GM21423 (cell line): ENCODE measurements around the gene KCTD1.

Source experiments
- ATAC-seq: cut with Tn5 transposase; IDR thresholded peaks from one replicate; pipeline ENCODE4 v1.9.1; 2021; ENCODE audit warnings: mild to moderate bottlenecking, moderate library complexity; ENCODE audit not compliant: unreplicated experiment

The KCTD1 gene

DNA sequence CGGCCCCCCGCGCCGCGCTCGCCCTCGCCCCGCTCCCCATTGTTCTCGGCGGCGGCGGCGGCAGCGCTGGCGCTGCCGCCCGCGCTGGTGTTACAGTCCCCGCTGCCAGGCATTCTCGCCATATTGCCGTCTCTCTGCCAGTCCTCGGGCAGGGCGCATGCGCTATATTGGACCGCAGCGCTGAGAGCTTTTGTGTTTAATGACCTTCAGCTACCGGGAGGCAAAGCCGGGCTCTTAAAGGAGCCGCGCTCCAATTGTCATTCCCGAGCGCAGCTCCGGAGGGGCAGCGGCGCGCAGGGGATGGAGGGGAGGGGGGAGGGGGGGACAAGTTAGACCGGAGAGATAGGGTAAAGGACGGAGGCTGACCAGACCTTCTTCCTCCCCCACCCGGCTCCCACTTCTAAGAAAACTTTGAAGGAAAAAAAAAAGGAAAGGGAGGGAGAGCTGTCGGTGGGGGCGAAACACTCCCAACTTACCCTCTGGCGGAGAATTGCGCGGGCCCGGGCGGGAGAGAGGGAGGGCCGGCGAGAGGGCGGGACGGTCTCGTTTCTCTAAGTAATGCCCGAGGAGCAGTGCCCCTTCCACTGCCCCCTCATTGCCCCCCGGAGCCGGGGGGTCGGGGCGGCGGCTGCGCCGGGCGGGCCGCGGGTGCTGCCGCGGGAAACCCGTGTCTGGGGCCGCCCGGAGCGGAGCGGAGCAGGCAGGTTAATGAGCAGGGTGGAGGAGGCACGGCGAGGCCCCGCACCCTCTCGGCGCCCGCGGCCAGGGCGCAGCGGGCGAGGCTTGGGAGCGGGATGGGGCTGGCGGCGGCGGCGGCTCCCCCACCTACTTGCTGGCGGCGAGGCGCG is at the start of gene KCTD1:
TSS of gene KCTD1 (minus strand) at position 139 of the 848 bp plus-strand sequence. CDS start at position 122, 17 bp downstream.
- peak; percentile 50 for ATAC-seq

DNA sequence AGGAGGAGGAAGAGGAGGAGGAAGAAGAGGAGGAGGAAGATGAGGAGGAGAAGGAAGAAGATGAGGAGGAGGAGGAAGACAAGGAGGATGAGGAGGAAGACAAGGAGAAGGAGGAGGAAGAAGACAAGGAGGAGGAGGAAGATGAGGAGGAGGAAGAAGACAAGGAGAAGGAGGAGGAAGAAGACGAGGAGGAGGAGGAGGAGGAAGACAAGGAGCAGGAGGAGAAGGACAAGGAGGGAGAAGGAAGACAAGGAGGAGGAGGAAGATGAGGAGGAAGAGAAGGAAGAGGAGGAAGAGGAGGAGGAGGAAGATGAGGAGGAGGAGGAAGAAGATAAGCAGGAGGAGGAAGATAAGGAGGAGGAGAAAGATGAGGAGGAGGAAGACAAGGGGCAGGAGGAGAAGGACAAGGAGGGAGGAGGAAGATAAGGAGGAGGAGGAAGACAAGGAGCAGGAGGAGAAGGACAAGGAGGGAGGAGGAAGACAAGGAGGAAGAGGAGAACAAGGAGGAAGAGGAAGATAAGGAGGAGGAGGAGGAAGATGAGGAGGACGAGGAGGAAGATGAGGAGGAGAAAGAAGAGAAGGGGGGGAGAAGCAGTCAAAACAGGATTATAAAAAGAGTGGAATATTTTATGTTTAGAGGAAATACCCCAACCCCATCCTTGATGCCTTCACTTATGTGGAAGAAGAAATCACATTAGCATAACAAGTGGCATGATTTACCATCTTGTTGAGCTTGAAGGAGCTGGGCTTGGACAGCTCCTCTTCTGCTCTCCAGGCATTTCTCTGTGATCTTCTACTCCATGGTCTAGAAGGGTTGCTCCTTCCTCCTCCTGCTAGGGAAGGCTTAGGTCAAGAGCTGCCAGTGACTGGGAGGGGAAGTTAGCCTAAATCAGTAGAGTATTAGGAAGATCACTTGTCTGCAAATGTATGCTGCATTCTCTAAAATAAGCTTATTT is 45.3 kb upstream of the KCTD1 start:
- ATAC-seq: no peak

DNA sequence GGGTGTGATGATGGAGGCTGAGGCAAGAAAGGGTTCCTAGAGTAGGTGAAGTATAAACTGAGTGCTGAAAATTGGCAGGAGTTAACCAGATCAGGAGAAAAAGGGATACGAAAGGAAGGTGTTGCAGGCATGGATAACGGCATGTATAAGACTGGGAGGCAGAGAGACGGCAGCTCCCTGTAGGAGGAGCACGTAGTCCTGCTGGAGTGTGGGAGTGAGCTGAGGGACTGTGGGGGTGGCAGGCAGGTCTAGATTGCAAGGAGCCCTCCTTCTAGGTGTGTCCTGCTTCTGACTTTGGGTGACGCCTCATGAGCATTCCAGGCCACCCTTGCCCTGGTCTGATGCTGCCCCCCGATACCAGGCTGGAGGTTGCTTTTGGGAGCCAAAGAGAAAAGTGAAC is 36.4 kb upstream of the KCTD1 start:
- no peak for ATAC-seq

DNA sequence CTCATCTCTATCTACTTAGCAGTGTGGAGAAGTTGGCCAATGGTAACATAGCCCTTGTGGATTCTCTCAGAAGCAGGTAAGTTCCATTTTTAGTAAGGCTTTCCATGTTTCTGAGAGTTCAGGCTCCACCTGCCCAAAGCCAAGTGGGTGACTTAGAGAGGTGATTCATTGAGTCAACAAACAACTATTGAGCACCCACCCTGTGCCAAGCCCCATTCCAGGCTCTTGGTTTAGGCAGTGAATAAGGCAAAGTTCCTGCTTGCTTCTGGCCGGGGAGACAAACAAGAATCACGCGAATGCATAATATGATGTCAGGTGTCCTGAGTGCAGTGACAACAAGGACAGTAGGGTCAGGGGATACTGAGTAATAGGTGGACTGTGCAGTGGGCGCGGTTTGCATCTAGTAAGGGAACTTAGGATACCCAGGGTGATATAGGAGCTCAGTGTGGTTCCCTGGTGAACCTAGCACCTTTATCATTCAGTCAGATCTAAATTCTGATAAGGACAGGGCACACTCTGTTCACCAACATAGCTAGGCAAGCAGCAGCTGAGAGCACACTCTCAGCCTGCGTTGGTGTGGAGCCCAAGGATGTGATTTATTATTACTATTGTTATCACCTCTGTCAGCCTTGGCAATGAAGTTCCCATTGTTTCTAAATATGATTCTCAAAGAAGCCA is 31.7 kb upstream of the KCTD1 start:
- ATAC-seq: no peak

DNA sequence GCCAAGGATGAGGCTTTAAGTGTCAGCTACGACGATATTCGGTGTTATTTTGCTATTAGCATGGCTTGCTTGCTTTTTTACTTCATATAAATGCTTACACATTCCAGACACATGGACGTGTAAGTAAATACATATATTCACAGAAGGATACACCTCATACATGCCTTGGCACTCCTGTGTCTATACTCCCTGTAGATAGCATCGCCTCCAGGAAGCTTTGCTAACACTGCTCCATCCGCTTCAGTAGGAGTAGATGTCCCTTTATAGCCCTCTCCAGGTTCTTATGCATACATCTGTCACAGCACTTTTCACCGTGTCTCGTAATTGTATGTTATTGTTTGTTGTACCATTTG is 27.5 kb upstream of the KCTD1 start:
- no peak for ATAC-seq

DNA sequence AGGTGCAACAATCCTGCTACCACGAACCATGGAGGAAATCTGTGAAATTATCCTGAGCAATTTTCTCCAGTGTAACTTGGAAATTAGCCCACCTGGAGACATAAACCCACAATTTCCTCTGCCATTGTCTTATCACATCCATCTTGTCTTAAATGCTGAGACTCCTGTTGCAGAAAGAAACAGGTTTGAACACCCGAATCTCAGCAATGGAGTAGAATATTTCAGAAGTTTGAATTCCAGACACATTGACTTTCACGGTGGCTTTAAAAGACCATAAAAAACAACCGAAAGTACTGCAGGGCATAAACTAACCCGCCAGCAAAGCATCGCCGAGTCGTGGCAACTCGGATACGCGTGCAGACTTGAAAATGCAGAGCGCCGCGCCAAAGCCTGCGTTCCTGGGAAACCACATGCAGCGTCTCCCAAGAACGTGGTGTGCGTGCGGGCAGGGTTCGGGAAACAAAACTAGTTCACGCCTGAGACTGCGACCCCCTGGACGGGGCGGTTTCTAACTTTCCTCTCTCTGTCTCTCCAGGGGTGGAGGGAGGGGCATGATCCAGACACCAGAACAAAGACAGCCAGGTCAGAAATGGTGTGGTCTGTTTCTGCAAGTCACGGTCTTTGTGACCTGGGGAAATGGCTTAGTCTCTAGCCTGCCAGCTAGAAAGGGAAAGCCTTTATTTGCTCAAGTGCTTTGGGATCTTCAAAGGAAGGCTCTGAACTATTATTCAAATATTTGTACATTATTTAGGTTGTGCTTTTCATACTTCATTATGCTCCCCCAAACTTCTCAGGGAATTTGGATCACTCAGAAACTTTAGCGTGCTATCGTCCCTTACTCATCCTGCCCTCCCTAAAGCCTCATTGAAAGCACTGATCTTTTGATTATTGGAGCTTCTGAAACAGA is 26.9 kb upstream of the KCTD1 start:
- no peak for ATAC-seq

DNA sequence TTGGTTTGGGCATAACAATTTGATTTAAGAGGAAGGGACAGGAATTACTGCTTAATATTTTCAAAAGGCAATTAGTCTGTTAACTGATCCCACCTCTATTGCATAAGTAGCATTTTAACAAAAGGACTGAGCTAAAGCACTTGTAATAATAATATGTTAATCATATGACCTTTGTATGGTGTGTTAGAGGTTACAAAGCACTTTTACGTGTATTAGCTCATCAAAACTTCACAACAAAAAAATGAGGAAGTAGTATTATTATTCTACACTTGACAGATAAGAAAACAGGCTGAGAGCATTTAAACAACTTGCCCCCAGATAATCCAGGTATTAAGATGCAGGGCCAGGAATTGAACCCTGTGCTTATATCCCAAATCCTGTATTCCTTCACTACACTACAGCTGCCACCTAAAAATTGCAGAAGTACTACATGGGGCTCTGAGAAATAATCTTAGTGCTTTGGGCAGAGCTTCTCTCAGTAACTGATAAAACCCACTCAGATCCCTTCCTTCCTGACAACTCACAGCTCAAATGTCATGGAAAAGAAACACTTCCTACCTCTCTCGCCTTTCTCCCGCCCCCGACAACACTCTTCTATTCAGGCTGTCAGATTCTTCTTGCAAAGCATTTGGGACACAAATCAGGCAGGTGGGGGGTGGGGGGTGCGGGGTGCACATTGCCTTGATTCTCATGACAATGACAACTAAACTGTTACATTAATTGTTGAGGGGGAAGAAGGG is 20.7 kb upstream of the KCTD1 start:
- no peak for ATAC-seq

DNA sequence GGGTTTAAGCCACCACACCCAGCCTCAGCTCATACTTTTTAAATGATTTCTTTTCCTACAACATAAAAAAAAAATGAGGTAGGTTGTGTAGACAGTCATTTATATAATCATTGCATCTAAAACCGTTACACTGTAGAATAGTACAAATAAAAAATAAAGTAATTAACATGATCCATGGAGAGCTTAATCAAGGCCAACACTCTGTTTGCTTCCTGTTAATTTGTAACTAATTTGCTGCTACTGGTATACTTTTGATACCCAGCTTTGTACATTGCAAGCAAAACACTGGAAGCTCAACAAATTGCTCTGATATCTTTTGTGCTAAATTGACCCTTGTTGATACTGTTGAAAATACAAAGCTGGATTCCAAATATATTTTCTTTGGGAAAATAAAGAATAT is 20.2 kb upstream of the KCTD1 start:
- ATAC-seq: no peak

DNA sequence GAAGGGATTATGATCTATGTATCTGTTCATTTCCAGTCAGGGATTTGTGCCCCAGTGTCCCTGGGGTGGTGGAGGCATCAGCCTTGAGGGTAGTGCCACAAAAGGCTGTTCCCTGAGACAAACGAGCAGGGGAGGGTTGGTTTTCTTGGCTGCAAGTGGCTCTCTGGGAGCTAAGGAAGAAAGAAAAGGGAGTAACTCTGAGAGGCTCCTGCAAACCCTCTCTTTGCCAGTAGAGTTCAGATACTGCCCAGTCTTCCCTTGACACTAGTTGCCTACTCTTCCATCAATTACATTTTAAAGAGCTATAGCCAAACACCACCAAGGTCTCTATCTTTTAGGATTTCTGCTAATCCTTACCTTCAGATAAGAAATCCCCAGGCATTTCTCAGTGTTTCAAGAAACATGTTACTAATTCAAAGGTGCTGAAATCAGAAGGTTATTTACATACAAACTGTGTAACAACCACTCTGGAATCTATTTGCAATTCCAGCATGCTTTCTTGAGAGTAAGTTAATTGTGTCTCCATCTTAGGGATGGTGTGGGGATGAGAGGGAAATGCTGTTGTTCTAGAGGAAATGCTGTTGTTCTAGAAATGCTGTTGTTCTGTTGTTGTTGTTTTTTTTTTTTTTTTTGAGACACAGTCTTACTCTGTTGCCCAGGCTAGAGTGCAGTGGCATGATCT is 18.7 kb upstream of the KCTD1 start:
- no peak for ATAC-seq

DNA sequence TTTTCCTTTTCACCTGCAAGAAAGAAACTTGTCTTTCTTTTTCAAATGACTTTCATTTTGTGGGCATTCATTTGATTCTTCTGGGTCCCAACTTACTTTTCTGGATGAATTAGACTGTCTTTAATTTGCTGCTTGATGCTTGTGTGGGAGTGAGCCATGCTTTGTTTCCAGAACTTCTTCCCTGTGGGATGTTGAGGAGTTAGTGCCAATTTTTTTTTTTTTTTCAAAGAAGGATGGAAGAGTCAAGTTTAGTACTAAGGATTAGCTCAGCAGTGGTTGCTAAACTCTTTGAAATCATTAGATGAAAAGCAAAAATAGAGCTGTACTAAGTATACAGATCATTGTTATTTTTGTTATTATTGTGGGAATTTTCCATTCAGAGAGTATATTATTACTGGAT is 17.2 kb upstream of the KCTD1 start:
- no peak for ATAC-seq

DNA sequence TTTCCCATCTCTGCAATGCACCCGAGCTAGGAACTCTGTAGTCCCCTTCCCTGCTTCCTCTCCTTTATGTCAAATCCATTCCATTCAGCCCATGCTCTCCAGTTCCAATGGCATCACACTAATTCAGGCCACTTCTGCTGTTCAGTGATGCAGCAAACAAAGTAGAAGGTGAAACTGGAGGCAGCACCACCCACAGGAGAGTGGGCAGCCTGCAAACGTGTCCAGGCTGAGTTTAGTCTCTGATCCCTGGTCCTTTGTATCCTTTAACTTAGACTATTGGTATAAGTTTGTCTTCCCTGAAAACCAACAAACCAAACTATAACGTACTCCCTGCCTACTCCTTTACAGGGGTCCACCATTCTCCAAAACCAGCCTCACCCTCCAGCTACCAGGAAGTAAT is 14.7 kb upstream of the KCTD1 start:
- ATAC-seq: no peak

DNA sequence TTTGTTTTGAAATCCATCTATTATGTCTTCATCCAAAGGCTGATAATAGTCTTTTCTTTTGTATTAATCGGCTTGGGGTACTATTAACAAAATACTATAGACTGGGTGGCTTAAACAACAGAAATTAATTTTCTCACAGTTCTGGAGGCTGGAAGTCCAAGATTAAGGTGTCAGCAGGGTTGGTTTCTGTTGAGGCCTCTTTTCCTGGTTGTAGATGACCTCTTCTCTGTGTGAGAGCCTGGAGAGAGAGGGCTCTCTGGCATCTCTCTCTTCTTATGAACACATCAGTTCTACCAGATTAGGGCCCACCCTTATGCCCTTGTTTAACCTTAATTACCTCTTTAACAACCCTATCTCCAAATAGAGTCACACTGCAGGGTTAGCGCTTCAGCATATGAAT is 14.2 kb upstream of the KCTD1 start:
- no peak for ATAC-seq

DNA sequence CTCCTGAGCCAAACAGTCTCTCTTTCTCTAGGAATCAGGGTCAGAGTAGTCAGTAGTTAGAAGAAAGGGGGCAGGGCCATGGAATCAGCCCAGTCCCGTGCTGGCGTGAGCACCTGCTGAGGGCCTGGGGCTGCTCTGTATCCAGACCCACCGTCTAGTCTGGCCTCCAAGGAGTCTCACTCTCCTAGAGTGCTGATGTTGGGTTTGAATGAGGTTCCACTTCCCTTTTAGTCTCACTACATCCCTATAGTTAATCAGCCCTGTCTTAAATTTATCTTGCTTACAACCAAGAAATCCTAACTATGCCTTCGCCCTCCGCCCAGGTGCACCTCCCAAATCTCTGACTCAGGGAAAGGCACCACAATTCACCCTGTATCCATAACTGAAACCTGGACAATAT is 13.4 kb upstream of the KCTD1 start:
- no peak for ATAC-seq

DNA sequence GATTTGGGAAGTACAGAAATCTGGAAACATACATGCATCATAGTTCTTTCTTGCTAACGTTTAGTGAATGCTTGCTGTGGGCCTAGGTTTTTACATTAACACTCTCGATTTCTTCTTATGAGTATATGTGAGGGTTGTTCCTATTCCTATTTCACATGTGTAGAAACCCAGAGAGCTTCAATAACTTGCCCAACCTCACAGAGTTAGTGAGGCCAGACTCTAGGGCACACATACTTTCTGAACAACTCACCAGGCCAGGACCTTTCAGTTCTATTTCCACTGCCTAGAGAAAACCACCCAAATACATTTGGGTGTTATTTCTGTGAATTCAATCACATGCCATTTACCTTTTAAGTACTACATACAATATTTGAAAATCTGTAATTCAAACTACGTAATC is 8.2 kb upstream of the KCTD1 start:
- ATAC-seq: no peak

DNA sequence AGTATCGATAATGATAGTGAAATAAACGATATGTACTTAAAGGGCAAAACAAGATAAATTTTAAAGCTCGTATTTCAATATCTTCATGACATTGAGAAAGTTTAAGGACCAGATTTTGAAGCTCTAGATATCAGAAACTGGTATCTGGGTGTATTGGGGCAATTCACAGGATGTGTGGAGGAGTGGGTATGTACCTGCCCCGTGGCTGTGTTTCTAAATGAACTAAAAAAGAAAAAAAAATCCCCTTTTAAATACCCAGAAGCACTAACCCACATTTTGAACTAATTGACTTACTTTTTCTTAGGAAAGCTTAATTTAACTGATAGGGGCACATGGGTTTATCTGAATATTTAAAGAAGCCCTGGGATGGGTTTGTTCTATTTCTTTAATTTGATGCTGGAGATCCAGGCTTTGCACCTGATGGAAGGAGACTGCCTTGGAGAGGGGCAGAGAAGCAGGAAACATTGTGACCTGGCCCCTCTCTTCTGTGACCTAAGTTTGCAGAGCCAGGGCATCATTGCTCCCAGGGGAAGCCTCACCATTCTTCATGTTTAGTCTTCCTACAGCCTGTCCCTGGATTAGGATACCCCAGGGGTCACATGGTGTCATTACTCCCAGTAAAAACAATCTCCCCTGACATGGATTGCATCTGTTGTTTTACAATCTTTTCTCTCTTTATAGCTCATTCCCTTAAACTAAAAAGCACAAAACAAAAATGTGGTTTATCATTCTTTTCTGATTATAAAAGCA is 7.6 kb upstream of the KCTD1 start:
- no peak for ATAC-seq

DNA sequence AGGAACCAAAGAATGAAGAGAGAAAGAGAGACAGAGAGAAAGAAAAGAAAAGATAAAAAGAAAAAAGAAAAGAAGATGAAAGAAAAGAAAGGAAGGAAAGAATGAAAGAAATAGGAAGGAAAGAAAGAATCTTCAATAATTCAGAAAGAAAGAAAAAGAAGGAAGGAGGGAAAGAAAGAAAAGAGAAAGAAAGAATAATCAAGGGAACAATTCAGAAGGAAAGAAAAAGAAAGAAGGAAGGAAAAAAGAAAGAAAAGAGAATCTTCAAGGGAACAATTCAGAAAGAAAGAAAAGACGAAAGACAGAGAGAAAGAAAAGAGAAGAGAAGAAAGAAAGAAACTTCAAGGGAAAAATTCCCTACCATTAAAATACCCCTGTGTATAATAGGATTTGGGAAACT is 5.6 kb upstream of the KCTD1 start:
- no peak for ATAC-seq

DNA sequence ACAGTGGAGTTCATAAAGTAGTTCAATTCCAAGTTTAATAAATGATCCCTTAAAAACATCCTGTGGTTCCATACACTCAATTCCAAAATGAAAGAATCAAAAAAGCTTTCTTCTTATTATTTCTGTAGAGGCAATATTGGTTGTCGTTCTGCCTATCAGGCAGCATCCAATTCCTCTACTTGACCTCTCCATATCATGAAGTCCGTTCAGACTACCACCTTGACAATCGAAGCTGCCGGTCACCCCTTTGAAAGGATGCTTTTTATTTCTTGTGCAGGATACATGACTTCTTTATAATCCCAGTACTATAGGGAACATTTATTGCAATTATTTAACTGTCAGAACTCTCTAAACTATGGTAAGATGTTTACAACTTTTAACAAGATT is 3.3 kb upstream of the KCTD1 start:
- no peak for ATAC-seq

DNA sequence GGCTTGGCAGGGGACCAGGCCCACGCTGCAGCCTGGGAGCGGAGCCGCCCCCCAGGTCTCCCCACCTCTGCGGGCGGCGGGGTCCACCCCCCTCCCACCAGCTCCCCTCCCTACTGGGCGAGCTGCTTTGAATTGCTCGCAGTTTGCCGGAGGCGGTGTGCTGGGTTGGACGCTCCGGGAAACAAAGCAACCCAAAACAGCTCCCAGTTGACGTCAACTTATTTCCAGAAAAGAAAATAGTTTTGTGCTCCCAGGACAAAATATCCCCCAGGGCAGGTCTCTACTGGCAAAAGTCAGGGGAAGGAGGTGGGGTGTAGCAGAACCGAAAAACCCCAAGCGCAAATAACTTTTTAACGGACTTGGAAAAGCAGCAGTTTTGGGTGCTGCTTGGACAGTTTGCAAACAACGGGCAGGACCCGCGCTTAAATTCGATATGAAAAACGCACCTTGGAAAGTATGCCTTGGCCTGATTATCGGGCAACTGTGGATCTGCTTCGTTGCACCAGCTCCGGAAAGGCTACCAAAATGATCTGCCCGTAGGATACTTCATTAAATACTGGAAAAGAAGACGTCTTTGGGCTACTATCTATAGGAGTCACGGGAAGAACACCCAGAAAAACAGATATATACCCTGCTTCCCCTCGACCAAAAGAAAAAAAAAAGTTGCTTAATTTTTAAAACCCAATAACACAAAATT is 2.8 kb upstream of the KCTD1 start:
- ATAC-seq: no peak
